ENCODE data around the gene JADE2. TPM values are rescaled to one million over a fixed set of nuclear protein-coding genes. Genes with fewer than 3 reads are reported as not detected.

Gene JADE2
- total and polyA plus RNA-seq, 2 experiments from 2014 or later: 16.2 to 40.8 TPM

- TF ChIP-seq POLR2AphosphoS5 (IDR thresholded peaks at IDR 0.05; ENCODE audit: low read depth) (no peak), ZNF331 (CRISPR knock-in tag; IDR thresholded peaks at IDR 0.05; ENCODE audit: low read depth) (no peak), ETS1 (IDR thresholded peaks at IDR 0.05) (no peak), STAT1 (IDR thresholded peaks at IDR 0.05; ENCODE audit: unreplicated experiment) (no peak), EZH2phosphoT487 (IDR thresholded peaks at IDR 0.05; ENCODE audit: unreplicated experiment) (no peak), CTCF (conservative IDR thresholded peaks at IDR 0.05; ENCODE audit: low read depth in 2 of 2) (no peak), REST (IDR thresholded peaks at IDR 0.05; ENCODE audit: unreplicated experiment) (no peak)
Measured at GRCh38 chr5:134490925-134491271, 34.6 kb upstream of the JADE2 start (continued).

GRCh38 chr5:134491841-134492442 is 33.5 kb upstream of the JADE2 start:
- H3K36me3 ChIP-seq (ENCODE audit: insufficient read depth): no peaks in the 10 kb centered on the region
- TF ChIP-seq ZNF331 (CRISPR knock-in tag; IDR thresholded peaks at IDR 0.05; ENCODE audit: low read depth): no peak
- no peak for TF ChIP-seq CREB1 (CRISPR knock-in tag; IDR thresholded peaks at IDR 0.05; ENCODE audit: low read depth)
- no peak for TF ChIP-seq JUNB (IDR thresholded peaks at IDR 0.05; ENCODE audit: unreplicated experiment)
- H3K9me2 ChIP-seq (ENCODE audit: insufficient read depth): no peaks in the 10 kb centered on the region
- Mint-ChIP-seq H3K27me3 (ENCODE audit: insufficient read depth, low read depth, poor library complexity) (peaks cover 2% of the 10 kb centered on the region), H3K4me1 (no peaks in the 10 kb centered on the region), H3K36me3 (ENCODE audit: low read depth) (no peaks in the 10 kb centered on the region), H3K4me3 (no peak overlapping the region), H3K27ac (no peak overlapping the region), H3K9me3 (no peaks in the 10 kb centered on the region)
- H3K27me3 ChIP-seq (ENCODE audit: insufficient read depth): no peaks in the 10 kb centered on the region
- no peaks in the 10 kb centered on the region for H3K4me1 ChIP-seq (ENCODE audit: insufficient read depth)
- DNase-seq (ENCODE audit: low spot score) (no peak), ATAC-seq (no peak)
- H3K4me2 ChIP-seq: no peak overlapping the region
- H4K20me1 ChIP-seq (replicated peaks; ENCODE audit: insufficient read depth): no peaks in the 10 kb centered on the region
- H3F3A ChIP-seq (replicated peaks; ENCODE audit: low read depth): no peaks in the 10 kb centered on the region
- no peaks in the 10 kb centered on the region for H3K79me2 ChIP-seq (replicated peaks; ENCODE audit: insufficient read depth)
- H3K4me3 ChIP-seq: no peak overlapping the region
- no peak overlapping the region for H3K27ac ChIP-seq (ENCODE audit: low read depth)
- no peak overlapping the region for H2AFZ ChIP-seq

Measured in GM23338 (cell line).